Testis (tissue), 2 donors: Measurements from ENCODE around the gene SCAMP2.

Source experiments
- CTCF ChIP-seq, 3 experiments: fragments of 450-650 bp in 2 of 3; fragments of 200-600 bp in 1 of 3; sonication (generic) in 1 of 3; IDR thresholded peaks; one replicate each; pipeline ENCODE4 v1.5.1; 2016 to 2019; ENCODE audit warnings: antibody characterized with exemption in 3 of 3, mild to moderate bottlenecking in 2 of 3, moderate library complexity in 1 of 3
- POLR2A ChIP-seq: fragments of 450-650 bp; IDR thresholded peaks from one replicate; pipeline ENCODE4 v1.6.1; 2017; ENCODE audit warnings: antibody characterized with exemption, mild to moderate bottlenecking, moderate library complexity

GRCh38 chr15:74835312-74835823 is 37.8 kb downstream of the SCAMP2 start:
- TF ChIP-seq CTCF (IDR thresholded peaks at IDR 0.05) (peak in 2 of 3 experiments; percentile 50 to 63), POLR2A (no peak)
